H9 (cell line): ENCODE data around the gene SRGAP3. TPM values are rescaled to one million over a fixed set of nuclear protein-coding genes. Genes with fewer than 3 reads are reported as not detected.

Experiments used
- DNase-seq: peaks from one replicate; pipeline ENCODE4 v3.0.0-alpha.2; 2017
- H2AFZ ChIP-seq: one replicate; pipeline ENCODE4 v1.6.1; 2013; ENCODE audit warnings: mild to moderate bottlenecking, low read length, control low read depth, moderate library complexity
- H2AK5ac ChIP-seq: 2 replicates; pipeline ENCODE4 v1.6.1; 2013; ENCODE audit warnings: low read length, control low read depth, mixed read lengths; ENCODE audit not compliant: insufficient read length
- H2BK120ac ChIP-seq: one replicate; pipeline ENCODE4 v1.6.1; 2013; ENCODE audit warnings: low read depth, mild to moderate bottlenecking, low read length, control low read depth, inconsistent platforms; ENCODE audit not compliant: poor library complexity, severe bottlenecking
- H2BK12ac ChIP-seq: 2 replicates; pipeline ENCODE4 v1.6.1; 2013; ENCODE audit warnings: low read length, control low read depth, mixed read lengths, low read depth; ENCODE audit not compliant: insufficient read length
- H2BK15ac ChIP-seq: 2 replicates; pipeline ENCODE4 v1.6.1; 2013; ENCODE audit warnings: low read depth, low read length, control low read depth
- H2BK20ac ChIP-seq: one replicate; pipeline ENCODE4 v1.6.1; 2013; ENCODE audit warnings: low read depth, mild to moderate bottlenecking, low read length, control low read depth, inconsistent platforms; ENCODE audit not compliant: poor library complexity, severe bottlenecking
- H2BK5ac ChIP-seq: 2 replicates; pipeline ENCODE4 v1.6.1; 2013; ENCODE audit warnings: low read length, control low read depth, mixed read lengths; ENCODE audit not compliant: insufficient read length
- H3K14ac ChIP-seq: 2 replicates; pipeline ENCODE4 v1.6.1; 2013; ENCODE audit warnings: low read length, control low read depth; ENCODE audit not compliant: insufficient read depth
- H3K18ac ChIP-seq: 2 replicates; pipeline ENCODE4 v1.6.1; 2013; ENCODE audit warnings: low read depth, mild to moderate bottlenecking, mixed read lengths, low read length, control low read depth; ENCODE audit not compliant: insufficient read length
- H3K23ac ChIP-seq: 2 replicates; pipeline ENCODE4 v1.6.1; 2013; ENCODE audit warnings: low read length, control low read depth, mixed read lengths, low read depth; ENCODE audit not compliant: insufficient read length
- H3K23me2 ChIP-seq: 2 replicates; pipeline ENCODE4 v1.6.1; 2013; ENCODE audit warnings: low read depth, mild to moderate bottlenecking, mixed read lengths, low read length, control low read depth; ENCODE audit not compliant: insufficient read length, poor library complexity, severe bottlenecking
- H3K27ac ChIP-seq: 2 replicates; pipeline ENCODE4 v1.5.1; 2013; ENCODE audit warnings: low read length, control low read depth, mixed read lengths, low read depth; ENCODE audit not compliant: insufficient read length
- H3K27me3 ChIP-seq: 2 replicates; pipeline ENCODE4 v1.6.1; 2013; ENCODE audit warnings: low read length, control low read depth, inconsistent platforms; ENCODE audit not compliant: insufficient read depth
- H3K4ac ChIP-seq: 2 replicates; pipeline ENCODE4 v1.6.1; 2013; ENCODE audit warnings: low read depth, mild to moderate bottlenecking, control low read depth, inconsistent platforms, low read length, moderate library complexity
- H3K4me1 ChIP-seq: 2 replicates; pipeline ENCODE4 v1.6.1; 2013; ENCODE audit warnings: low read length, control low read depth, inconsistent platforms; ENCODE audit not compliant: insufficient read depth
- H3K4me2 ChIP-seq: 2 replicates; pipeline ENCODE4 v1.6.1; 2013; ENCODE audit warnings: low read length, control low read depth, mixed read lengths; ENCODE audit not compliant: insufficient read length, insufficient read depth
- H3K56ac ChIP-seq: 2 replicates; pipeline ENCODE4 v1.6.1; 2013; ENCODE audit warnings: low read depth, mild to moderate bottlenecking, mixed read lengths, low read length, control low read depth; ENCODE audit not compliant: insufficient read length
- H3K79me1 ChIP-seq: 2 replicates; pipeline ENCODE4 v1.6.1; 2013; ENCODE audit warnings: low read depth, mild to moderate bottlenecking, moderate library complexity, low read length, control low read depth, inconsistent platforms; ENCODE audit not compliant: insufficient read depth, poor library complexity, severe bottlenecking
- H3K79me2 ChIP-seq: 2 replicates; pipeline ENCODE4 v1.6.1; 2013; ENCODE audit warnings: low read length, control low read depth, inconsistent platforms; ENCODE audit not compliant: insufficient read depth
- H3K9ac ChIP-seq: 2 replicates; pipeline ENCODE4 v1.6.1; 2013; ENCODE audit warnings: low read length, control low read depth, mixed read lengths; ENCODE audit not compliant: insufficient read length; ENCODE audit errors: extremely low read depth
- H3K9me3 ChIP-seq: one replicate; pipeline ENCODE4 v1.6.1; 2013; ENCODE audit warnings: low read depth, low read length, inconsistent platforms; ENCODE audit not compliant: control insufficient read depth
- H3T11ph ChIP-seq: one replicate; pipeline ENCODE4 v1.6.1; 2013; ENCODE audit warnings: mild to moderate bottlenecking, low read length, control low read depth, inconsistent platforms
- H4K20me1 ChIP-seq: one replicate; pipeline ENCODE4 v1.6.1; 2013; ENCODE audit not compliant: control insufficient read depth, insufficient read length, insufficient read depth
- H4K5ac ChIP-seq: 2 replicates; pipeline ENCODE4 v1.6.1; 2013; ENCODE audit warnings: low read depth, mild to moderate bottlenecking, mixed read lengths, low read length, control low read depth; ENCODE audit not compliant: insufficient read length
- H4K8ac ChIP-seq: replicated peaks from 2 replicates; pipeline ENCODE4 v1.6.1; 2013; ENCODE audit warnings: low read length, control low read depth, mixed read lengths, low read depth; ENCODE audit not compliant: insufficient read length
- H4K91ac ChIP-seq: 2 replicates; pipeline ENCODE4 v1.6.1; 2013; ENCODE audit warnings: low read depth, mild to moderate bottlenecking, moderate library complexity, mixed read lengths, low read length, control low read depth; ENCODE audit not compliant: insufficient read length
- H3K27ac Mint-ChIP-seq, 3 experiments: 2 replicates in 2 of 3; 3 replicates in 1 of 3; pipeline ENCODE4 v1.8.0; 2020 to 2021; ENCODE audit warnings: mixed read lengths in 3 of 3, mild to moderate bottlenecking in 1 of 3, moderate library complexity in 1 of 3
- H3K27me3 Mint-ChIP-seq: 2 replicates; pipeline ENCODE4 v1.8.0; 2021; ENCODE audit warnings: low read depth, mild to moderate bottlenecking, moderate library complexity, mixed read lengths
- H3K36me3 Mint-ChIP-seq, 3 experiments: 2 replicates in 2 of 3; 3 replicates in 1 of 3; pipeline ENCODE4 v1.8.0; 2020 to 2021; ENCODE audit warnings: low read depth in 3 of 3, mixed read lengths in 3 of 3; ENCODE audit not compliant: insufficient read depth in 1 of 3
- H3K4me1 Mint-ChIP-seq, 2 experiments: 2 replicates each; pipeline ENCODE4 v1.8.0; 2020; ENCODE audit warnings: mixed read lengths in 2 of 2
- H3K4me3 Mint-ChIP-seq, 2 experiments: 2 replicates in 1 of 2; 3 replicates in 1 of 2; pipeline ENCODE4 v1.8.0; 2020 to 2021; ENCODE audit warnings: mild to moderate bottlenecking in 2 of 2, mixed read lengths in 2 of 2, moderate library complexity in 1 of 2
- H3K9me3 Mint-ChIP-seq, 2 experiments: 2 replicates in 1 of 2; 3 replicates in 1 of 2; pipeline ENCODE4 v1.8.0; 2020; ENCODE audit warnings: mild to moderate bottlenecking in 2 of 2, mixed read lengths in 2 of 2, moderate library complexity in 1 of 2
- WGBS: extraction: QIAGEN DNeasy Blood & Tissue Kit; methylation state at CpG from one replicate; pipeline ENCODE4 v1.1.7; 2013; ENCODE audit warnings: missing lambda C conversion rate, low lambda C conversion rate, mixed read lengths; ENCODE audit not compliant: insufficient read length; ENCODE audit errors: extremely low coverage; 5-methylcytosine and 5-hydroxymethylcytosine counted together
- total RNA-seq: library from RNA; stranded (reverse); gene quantifications from 2 replicates; pipeline ENCODE4 v1.2.1, GENCODE V29; 2021
- TF ChIP-seq, protein P1 (sequence below): fragments of 200-600 bp; sonication (generic); conservative IDR thresholded peaks from 3 replicates; pipeline ENCODE4 v1.8.0; 2021; ENCODE audit warnings: antibody characterized with exemption, mild to moderate bottlenecking

SRGAP3 gene
- total RNA-seq, 1 experiment from 2014 or later = 3.4 TPM

DNA sequence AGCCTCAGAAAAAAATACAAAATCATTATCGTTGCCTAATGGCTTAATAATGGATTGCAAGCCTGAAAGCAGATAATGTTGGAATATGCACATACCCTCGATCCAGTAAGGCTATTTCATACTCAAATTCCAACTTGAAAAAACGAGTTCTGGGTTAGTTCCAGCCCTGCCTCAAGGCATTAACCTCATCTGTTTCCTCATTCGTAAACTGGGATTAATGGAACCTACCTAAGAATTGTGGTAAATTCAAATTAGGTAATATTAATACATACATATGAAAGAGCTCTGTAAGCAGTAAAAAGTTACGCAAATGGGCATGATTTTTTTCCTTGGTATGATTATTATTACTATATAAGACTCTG is 107.5 kb downstream of the SRGAP3 start:
- Histone ChIP-seq H3K27ac (no peak overlapping the region), H2BK15ac (no peak overlapping the region), H4K91ac (no peak overlapping the region), H3K4me2 (no peak overlapping the region), H3K23me2 (no peaks in the 10 kb centered on the region), H3K14ac (no peak overlapping the region), H3K79me1 (no peaks in the 10 kb centered on the region), H3K9me3 (no peaks in the 10 kb centered on the region), H2AK5ac (no peak overlapping the region), H3T11ph (no peak overlapping the region), H3K4ac (no peak overlapping the region), H4K20me1 (no peaks in the 10 kb centered on the region), H2BK20ac (no peak overlapping the region), H3K79me2 (no peaks in the 10 kb centered on the region), H3K56ac (no peak overlapping the region), H2BK5ac (no peak overlapping the region), H2BK12ac (no peak overlapping the region), H3K27me3 (no peaks in the 10 kb centered on the region), H2BK120ac (no peak overlapping the region), H3K4me1 (no peaks in the 10 kb centered on the region), H4K5ac (no peak overlapping the region), H3K18ac (no peak overlapping the region), H3K23ac (no peak overlapping the region), H2AFZ (no peak overlapping the region), H4K8ac (no peak overlapping the region), H3K9ac (no peak overlapping the region)
- Mint-ChIP-seq H3K9me3 (peaks cover 14% of the 10 kb centered on the region in 2 experiments), H3K4me1 (peaks cover 8 to 10% of the 10 kb centered on the region in 2 experiments; a peak in 3 of 4 replicates), H3K27me3 (peaks cover 16% of the 10 kb centered on the region), H3K36me3 (peaks cover 3 to 16% (median 4%) of the 10 kb centered on the region in 3 experiments; a peak in 4 of 7 replicates), H3K27ac (no peak overlapping the region), H3K4me3 (no peak overlapping the region)
- DNase-seq = no peak
- TF ChIP-seq, protein P1, sequence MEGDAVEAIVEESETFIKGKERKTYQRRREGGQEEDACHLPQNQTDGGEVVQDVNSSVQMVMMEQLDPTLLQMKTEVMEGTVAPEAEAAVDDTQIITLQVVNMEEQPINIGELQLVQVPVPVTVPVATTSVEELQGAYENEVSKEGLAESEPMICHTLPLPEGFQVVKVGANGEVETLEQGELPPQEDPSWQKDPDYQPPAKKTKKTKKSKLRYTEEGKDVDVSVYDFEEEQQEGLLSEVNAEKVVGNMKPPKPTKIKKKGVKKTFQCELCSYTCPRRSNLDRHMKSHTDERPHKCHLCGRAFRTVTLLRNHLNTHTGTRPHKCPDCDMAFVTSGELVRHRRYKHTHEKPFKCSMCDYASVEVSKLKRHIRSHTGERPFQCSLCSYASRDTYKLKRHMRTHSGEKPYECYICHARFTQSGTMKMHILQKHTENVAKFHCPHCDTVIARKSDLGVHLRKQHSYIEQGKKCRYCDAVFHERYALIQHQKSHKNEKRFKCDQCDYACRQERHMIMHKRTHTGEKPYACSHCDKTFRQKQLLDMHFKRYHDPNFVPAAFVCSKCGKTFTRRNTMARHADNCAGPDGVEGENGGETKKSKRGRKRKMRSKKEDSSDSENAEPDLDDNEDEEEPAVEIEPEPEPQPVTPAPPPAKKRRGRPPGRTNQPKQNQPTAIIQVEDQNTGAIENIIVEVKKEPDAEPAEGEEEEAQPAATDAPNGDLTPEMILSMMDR = no peak
- no CpG with 5 or more reads among the region's 5 CpGs for WGBS
